GM18951 (cell line): ENCODE measurements around the gene RAP2A.

Source experiments
- POLR2A ChIP-seq: IDR thresholded peaks from 4 replicates; pipeline ENCODE4 v1.6.1; 2011; ENCODE audit warnings: mild to moderate bottlenecking; ENCODE audit not compliant: insufficient read length, insufficient read depth; ENCODE audit errors: extremely low read depth
- in situ Hi-C: fragments of 300-500 bp; cut with MboI; formaldehyde crosslinking; loops from one replicate; pipeline ENCODE4 v1.12.0; 2022; ENCODE audit warnings: low sequenced_read_pairs, mixed read lengths, inconsistent platforms; ENCODE audit not compliant: unreplicated experiment

Gene RAP2A

DNA sequence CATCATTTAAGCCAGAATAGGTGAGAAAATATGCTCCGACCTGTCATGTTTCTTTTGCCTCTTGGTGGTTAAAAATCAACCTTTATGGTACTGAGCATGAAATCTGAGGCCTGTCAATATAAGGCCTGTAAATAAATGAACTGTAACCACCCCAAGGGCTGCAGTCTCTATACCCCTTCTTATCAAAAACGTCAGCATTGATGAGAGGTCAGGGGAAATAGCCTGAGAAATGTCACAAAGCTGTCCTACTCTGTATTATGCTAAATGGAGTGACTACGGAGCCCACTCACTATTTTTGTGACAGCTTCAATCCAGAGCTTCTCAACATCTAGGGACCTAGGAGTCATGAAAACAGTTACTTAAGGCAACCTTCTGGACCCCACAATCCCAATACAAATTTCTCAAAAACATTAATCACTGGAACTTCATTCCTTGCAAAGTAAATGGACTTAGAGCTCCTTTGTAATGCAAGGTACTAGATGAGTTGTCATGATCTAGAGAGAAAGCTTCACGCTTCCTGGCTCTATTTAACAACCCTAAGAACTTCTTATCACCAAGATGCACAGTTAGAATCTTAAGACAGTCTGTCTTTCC lies 2.7 kb upstream of the RAP2A start:
- in situ Hi-C loops: no loop called here
- TF ChIP-seq POLR2A: no peak

DNA sequence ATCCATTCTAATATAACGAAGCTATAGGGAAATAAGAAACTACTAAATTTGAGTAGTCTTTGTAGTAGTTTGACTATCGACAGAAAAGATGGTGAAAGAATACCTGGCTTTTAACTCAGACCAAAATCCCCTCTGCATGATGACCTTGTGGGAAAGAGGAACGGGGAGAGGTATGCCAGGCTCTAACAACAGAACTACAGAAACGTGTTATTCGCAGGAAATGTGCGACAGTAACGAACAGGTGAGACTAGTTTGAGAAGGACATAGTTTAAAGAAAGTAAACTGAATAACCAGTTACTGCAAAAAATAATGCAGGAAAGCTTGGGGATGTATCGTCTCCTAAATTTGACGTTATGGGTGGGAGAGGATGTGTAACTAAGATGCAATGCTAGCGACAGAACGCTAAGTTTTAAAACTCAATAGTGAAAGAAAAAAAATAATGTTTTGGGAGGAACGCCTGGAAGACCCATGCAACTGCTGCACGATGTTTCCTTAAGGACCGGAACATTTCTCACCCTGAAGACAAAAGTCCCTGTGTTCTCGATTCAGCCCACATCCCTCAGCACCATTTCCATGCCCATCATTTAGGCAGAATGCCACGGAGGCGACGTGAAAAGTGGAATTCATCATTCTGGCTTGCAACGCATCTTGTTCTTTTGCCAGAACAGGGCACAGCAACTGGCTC lies 1.6 kb upstream of the RAP2A start:
- no peak for TF ChIP-seq POLR2A
- in situ Hi-C loops: no loop called here

DNA sequence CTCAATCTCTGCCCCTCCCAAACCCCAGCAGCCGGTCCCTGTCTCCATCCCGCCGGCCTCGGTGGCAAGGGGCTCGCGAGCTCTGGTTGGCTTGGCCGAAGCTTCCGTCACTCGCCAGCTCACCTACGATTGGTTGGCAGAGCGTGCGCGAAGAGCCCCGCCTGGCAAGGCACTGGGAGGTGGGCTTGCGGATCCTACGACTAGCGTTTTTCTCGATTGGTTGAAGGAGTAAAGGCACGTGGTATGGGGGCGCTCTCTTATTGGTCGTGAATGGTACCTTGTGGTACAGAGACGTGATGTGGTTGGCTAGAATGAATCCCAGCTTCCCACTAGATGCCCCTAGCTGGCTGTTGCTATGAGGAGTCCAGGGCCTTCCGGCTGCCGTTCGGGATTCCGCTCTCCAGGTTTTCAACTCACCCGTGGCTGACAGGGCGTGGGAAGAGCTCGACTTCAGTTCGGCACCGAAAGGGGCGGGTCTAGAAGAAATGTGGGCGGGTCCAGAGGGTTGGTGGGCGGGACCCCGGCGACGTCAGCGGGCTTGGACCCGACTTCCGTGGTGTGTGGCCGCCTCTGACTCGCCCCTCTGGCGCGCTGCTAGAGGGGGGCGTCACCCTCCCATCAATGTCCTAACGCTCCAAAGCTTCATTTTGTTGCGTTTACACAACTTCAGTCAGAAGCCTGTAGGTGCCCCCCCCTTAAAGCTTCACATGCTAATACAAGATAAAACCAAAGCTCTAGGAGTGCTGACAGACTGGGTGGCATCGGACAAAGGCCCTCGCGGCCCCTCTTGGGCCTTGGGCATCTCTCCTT lies 847 bp upstream of the RAP2A start:
- in situ Hi-C loops: no loop called here

DNA sequence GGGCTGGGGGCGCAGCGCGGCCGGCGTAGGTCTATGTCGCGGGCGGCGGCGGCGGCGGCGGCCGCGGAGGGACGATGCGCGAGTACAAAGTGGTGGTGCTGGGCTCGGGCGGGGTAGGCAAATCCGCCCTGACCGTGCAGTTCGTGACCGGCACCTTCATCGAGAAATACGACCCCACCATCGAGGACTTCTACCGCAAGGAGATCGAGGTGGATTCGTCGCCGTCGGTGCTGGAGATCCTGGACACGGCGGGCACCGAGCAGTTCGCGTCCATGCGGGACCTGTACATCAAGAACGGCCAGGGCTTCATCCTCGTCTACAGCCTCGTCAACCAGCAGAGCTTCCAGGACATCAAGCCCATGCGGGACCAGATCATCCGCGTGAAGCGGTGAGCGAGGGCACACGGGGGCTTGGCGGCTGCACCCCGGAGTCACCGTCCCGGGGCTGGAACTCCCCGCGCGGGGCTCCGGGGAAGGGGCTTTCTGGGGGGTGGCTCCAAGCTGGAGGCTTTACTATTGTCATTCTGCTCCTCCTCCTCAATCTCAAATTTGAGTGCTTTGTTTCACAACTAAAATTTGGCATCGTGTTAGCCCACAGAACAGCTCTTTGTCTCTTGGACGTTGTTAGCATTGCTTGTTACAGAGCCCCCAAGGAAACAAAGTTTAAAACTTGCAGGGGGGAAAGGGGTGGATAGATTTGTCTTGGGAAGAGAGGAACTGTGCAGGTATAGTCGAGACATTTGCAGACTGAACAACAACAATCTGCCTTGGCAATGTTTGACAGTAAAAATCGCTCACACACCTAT lies 630 bp downstream of the RAP2A start:
- in situ Hi-C loops: no loop called here
- TF ChIP-seq POLR2A: no peak

More for the DNA sequence above, 847 bp upstream of the RAP2A start:
- peak; percentile 86 for TF ChIP-seq POLR2A

DNA sequence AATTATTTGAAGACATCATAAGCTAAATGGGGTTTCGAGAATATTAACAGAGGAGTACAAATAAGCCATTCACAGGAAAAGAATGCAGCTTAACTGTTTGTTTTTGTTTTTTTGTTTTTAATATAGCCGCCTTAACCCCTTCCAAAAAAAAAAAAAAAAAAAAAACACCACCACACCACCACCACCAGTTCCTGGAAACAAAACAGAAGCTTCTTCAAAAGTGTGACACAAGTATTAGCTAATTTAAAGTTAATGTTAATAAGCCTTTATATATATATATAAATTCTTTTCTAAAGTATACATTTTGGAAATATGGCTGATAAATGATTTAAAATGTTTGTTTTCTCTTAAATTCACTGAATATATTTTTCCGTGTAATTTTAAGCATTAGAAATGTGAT lies 1.4 kb downstream of the RAP2A start:
- no peak for TF ChIP-seq POLR2A
- in situ Hi-C loops: no loop called here

DNA sequence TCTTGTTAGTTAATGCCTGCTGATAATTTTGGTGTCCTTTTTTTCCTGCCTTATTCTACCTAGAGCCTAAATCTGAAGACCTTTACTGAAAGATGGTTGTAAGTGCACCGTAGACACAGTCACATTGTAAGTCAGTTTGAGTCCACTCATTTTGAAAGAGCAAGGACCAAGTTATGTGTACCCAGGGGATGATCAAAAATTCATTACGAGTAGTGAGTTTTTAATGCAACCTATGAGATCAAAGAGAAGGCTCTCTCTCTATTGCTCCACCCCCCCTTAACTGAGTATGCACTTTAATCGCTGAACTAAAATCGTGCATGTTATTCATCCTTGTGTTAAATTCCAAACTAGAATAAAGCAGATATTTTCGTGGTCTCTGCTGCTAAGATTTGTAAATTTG lies 1.8 kb downstream of the RAP2A start:
- no peak for TF ChIP-seq POLR2A

DNA sequence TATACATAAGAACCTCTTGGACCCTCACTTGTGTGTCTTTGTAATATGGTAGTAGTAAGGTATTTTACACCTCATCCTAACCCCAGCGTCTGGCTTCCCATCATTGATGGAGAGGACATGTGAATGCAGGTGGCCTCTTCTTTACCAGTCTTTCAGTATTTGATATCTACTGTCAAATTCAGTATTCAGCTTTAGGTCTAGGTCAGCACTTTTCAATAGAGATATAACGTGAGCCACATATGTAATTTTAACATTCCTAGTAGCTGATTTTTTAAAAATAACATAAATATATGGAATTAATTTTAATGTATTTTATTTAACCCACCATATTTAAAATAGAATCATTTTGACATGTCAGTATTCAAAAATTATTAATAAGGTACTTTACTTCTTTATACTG lies 2.9 kb downstream of the RAP2A start:
- in situ Hi-C loops: no loop called here
- no peak for TF ChIP-seq POLR2A

More for the DNA sequence above, 1.8 kb downstream of the RAP2A start:
- in situ Hi-C loops: no loop called here

DNA sequence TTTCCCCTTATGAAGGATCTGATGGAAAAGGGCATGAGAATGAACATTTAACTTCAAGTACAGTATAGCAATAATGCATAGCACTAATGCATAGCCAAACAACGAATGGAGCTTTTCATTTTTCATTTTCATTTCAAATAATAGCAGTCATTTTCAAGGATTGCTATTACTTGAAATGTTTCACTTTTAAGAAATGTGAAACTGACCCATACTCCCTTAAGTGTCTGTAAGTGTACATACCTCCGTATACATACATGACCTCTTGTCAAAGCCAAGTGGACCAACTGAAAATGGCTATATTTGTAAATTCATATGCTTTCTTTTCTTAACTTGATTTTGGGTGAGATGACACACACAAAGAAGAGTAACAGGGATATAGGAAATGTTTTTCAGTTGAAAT lies 3.8 kb downstream of the RAP2A start:
- no peak for TF ChIP-seq POLR2A
- in situ Hi-C loops: no loop called here

DNA sequence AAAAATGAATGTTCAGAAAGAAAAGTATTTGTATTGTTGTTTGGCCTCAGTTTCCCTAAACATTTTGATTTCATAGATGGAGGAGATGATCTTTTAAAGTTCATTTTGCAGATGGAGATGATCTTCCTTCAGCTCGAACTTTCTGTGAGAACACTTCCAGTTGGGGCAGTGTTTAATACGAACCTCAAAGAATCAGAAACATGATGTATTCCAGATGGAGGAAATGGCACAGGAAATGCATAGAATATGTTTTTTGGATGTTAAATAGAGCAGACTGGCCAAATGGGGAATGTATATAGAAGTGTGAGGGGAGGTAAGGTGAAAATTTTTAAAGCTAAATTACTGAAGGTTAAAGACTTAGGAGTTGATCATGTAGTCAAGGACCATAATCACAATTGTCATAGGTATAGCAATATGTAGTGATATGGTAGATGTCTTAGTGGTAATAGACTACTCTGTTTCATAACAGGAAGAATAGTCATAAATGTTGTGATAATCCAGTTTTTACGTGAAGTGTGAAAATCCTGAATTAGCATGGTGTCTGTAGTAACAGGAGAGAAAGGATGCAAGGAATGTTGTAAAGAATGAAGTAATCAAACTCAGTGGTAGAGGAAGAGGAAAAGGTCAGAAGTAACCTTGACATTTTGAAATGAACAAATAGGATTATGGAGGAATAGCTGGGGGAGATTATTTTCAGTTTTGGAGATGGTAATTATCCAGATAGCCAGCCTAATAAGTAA lies 5.1 kb downstream of the RAP2A start:
- in situ Hi-C loops: no loop called here
- TF ChIP-seq POLR2A: no peak

DNA sequence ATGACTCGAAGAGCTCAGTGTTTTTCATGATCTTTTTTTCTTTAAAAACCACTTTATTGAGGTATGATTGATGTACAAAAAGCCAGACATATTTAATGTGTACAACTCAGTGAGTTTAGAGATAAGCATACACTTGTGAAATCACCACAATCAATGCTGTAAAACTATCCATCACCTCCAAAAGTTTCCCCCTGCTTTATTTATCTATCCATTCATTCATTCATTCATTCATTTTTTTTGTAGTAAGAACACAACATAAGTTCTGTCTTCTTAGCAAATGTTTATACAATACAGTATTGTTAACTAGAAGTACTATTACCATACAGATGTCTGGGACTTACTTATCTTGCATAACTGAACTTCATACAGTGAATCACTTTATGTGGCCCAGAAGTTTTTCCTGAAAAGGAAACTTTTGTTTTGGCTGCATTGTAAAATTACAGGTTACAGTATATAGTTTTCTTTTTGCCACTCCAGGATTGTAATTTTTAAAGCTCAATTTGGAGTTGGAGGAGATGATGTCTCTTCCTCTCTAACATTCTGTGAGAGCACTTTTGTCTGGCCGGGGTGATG lies 6.7 kb downstream of the RAP2A start:
- no peak for TF ChIP-seq POLR2A
- in situ Hi-C loops: no loop called here

DNA sequence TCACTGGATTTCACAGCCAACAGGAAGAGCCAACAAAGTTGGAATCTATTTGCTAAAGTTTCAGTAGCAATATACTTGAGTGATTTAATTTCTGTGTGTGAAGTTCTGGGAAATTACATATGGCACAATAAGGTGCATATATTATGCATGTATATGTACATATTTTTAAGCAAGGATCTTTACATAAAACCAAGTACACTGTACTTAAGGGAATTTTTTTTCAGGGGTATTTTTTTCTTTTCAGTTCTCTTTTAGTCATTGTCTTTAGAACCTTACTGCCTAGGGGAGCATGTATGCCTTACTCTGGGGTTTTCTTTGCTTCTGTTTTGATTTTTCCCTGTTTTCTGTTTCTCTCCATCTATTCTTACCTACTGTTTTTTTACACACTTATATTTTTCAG lies 7.4 kb downstream of the RAP2A start:
- no peak for TF ChIP-seq POLR2A
- in situ Hi-C loops: no loop called here

DNA sequence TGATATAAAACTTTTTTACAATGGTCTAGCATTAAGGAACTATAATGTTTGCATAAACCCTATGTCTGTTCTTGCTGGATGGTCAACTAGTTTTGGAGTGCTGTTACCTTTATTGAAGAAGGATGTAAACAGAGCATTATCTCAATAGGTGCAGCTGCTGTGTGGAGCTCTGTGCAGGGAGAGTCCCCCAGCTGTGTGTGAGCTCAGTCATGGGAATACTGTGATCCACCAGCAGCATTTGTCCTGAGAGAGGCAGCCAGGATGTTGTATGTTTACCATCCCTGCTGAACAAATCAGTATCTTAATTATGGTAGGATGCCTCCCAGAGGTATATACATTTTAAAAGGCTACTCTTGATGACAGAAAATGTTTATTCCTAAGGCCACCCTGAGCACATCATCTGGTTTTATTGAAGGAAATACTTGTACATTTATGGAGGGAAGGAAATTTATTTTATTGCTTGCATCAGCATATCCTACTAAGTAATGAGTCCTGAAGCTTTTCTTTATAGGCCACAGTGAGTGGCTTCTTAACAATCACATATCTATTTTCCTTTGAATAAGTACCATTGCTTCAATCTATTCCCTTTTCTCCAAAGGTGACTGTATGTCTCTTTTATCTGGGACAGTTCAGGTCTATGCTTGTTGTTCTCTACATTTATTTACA lies 11.7 kb downstream of the RAP2A start:
- in situ Hi-C loops: no loop called here
- no peak for TF ChIP-seq POLR2A
